ENCODE measurements around the gene ZCCHC14. TPM values are rescaled to one million over a fixed set of nuclear protein-coding genes. Genes with fewer than 3 reads are reported as not detected.

Gene ZCCHC14
- total and polyA plus RNA-seq, 10 of the 15 experiments (the other 5 are each of a cell fraction or from before 2014, with no cell fraction given): 0.02 to 0.26 (median 0.05) TPM; not detected in 3

DNA sequence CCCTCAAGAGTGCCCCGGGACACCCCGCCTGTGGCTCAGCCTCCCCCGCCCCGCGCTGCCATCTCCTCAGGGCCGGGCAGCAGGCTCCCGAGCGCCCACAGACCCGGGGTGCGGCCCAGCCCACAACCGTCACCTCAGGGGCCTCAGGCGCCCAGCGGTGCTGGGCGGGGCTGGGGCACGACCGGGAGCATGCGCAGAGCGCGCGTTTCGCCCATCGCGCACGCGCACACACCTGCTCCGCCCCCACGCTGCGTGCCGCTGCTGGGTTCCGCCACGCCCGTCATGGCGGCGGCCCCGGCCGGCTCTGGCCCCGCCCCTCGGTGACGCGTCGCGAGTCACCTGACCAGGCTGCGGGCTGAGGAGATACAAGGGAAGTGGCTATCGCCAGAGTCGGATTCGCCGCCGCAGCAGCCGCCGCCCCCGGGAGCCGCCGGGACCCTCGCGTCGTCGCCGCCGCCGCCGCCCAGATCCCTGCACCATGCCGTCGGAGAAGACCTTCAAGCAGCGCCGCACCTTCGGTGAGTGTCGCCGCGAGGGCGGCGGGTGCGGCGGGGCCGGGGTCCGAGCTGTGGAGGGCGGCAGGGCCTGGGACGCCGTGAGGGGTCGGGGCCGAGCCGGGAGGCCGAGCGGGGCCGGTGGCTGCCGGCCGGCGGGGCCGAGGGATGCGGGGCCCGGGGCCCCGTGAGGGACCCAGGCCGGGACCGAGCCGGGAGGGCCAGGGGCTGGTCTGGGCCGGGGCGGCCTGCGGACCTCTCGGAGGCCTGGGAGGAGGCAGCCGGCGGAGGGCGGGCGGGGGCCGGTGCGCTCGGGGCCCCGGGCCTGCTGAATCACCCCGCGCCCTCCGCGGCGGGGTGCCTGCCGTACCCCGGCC is 100.6 kb downstream of the ZCCHC14 start, which contains the start of gene MAP1LC3B:
Gene MAP1LC3B, plus strand, starts transcription at position 387 of the 871 bp plus-strand sequence. Its CDS starts 92 bp downstream, at position 479.
- ATAC-seq (peak; percentile 81), DNase-seq (ENCODE audit: low read depth, low spot score) (peak; percentile 90), FAIRE-seq (no peak)
- CTCF ChIA-PET: interaction anchor here (0.6 to 2.7 kb wide), 4 partner anchors 9 to 245 kb away, joined by 3 to 40 read pairs (median 4); partner anchors contain the start of genes C16orf95 and FBXO31
- H4K20me1 ChIP-seq (ENCODE audit: control insufficient read depth, insufficient read depth): peaks cover 9% of the 10 kb centered on the region; the same call in 1 of the 2 replicates
- H2AFZ ChIP-seq (ENCODE audit: control insufficient read depth, low read depth, low read length): peak within 1 kb of the TSS; percentile 61
- no peaks in the 10 kb centered on the region for H3K36me3 ChIP-seq (ENCODE audit: control insufficient read depth in 2 of 2, insufficient read depth in 2 of 2, low read length in 1 of 2)
- intact Hi-C loops (cut with micrococcal nuclease; ENCODE audit: unreplicated experiment): loop anchor here (5.0 kb wide), 1 partner anchor 375 kb away; the partner anchor contains the start of gene KLHDC4
- H3K9ac ChIP-seq (ENCODE audit: control insufficient read depth, insufficient read depth, low read length): peak within 1 kb of the TSS; percentile 85
- peak within 1 kb of the TSS; percentile 99 for H3K4me2 ChIP-seq (ENCODE audit: control insufficient read depth, insufficient read depth)
- in situ Hi-C loops (cut with MboI): loop anchor here (10.0 kb wide), 1 partner anchor 837 kb away; the partner anchor contains the start of gene MTHFSD
- WGBS (ENCODE audit: insufficient coverage, insufficient replicate concordance, low lambda C conversion rate, missing lambda C conversion rate): 2% methylated on average over 50 of the region's 113 CpGs
- peaks cover 3% of the 10 kb centered on the region for H3K79me2 ChIP-seq (ENCODE audit: control insufficient read depth, insufficient read depth, low read length)
- no TSS peak for BruUV-seq (replicated peaks)
- H3K27ac ChIP-seq (ENCODE audit: control insufficient read depth, insufficient read depth): peak within 1 kb of the TSS; percentile 82
- RAD21 ChIA-PET (ENCODE audit: unreplicated experiment): interaction anchor here (2.4 kb wide), 1 partner anchor 376 kb away, joined by 5 read pairs; no protein-coding TSS in a partner anchor
- H3K9me3 ChIP-seq (replicated peaks; ENCODE audit: control insufficient read depth, insufficient read depth, low read length): no peaks in the 10 kb centered on the region
- peak within 1 kb of the TSS; percentile 77 for H3K4me3 ChIP-seq
- POLR2A ChIA-PET: interaction anchor here (0.9 to 5.5 kb wide), 3 partner anchors 9 to 75 kb away, joined by 3 to 36 read pairs (median 3); partner anchors contain the start of genes C16orf95 and FBXO31
- SMC1A ChIA-PET (ENCODE audit: uncharacterized antibody, unreplicated experiment): interaction anchor here (0.5 to 2.3 kb wide), 3 partner anchors 10 to 16 kb away, joined by 3 to 8 read pairs (median 4); no protein-coding TSS in a partner anchor
- H3K27me3 ChIP-seq (replicated peaks in 1 of 2; ENCODE audit: control insufficient read depth in 2 of 2, insufficient read depth in 2 of 2, low read length in 1 of 2): no peaks in the 10 kb centered on the region
- peaks cover 16% of the 10 kb centered on the region for H3K4me1 ChIP-seq (ENCODE audit: control insufficient read depth, insufficient read depth, low read length)
- TF ChIP-seq USF1 (IDR thresholded peaks at IDR 0.05; ENCODE audit: borderline replicate concordance, extremely low read length, insufficient read depth, low read depth, low read length) (peak; percentile 95), PAX8 (IDR thresholded peaks at IDR 0.05) (no peak), CREB1 (IDR thresholded peaks at IDR 0.05; ENCODE audit: low read depth) (peak; percentile 97), NR2C1 (IDR thresholded peaks at IDR 0.05) (peak; percentile 94), ZNF207 (IDR thresholded peaks at IDR 0.05; ENCODE audit: borderline replicate concordance) (peak; percentile 94), EGR1 (IDR thresholded peaks at IDR 0.05; ENCODE audit: borderline replicate concordance in 1 of 2, low read depth in 2 of 2, low read length in 2 of 2) (peak; percentile 53 to 79), ZBTB4 (CRISPR knock-in tag; IDR thresholded peaks at IDR 0.05) (no peak), GATAD2B (conservative IDR thresholded peaks at IDR 0.05; ENCODE audit: low read depth) (peak; percentile 83), USF2 (IDR thresholded peaks at IDR 0.05; ENCODE audit: borderline replicate concordance, low read depth, low read length) (peak; percentile 81), POLR2A (IDR thresholded peaks at IDR 0.05; ENCODE audit: low read depth, low read length) (peak; percentile 89), POU2F2 (IDR thresholded peaks at IDR 0.05; ENCODE audit: borderline replicate concordance, low read depth, low read length) (no peak), MEF2A (IDR thresholded peaks at IDR 0.05; ENCODE audit: insufficient read depth, low read depth, low read length) (no peak)
- TF ChIP-seq, protein P1, sequence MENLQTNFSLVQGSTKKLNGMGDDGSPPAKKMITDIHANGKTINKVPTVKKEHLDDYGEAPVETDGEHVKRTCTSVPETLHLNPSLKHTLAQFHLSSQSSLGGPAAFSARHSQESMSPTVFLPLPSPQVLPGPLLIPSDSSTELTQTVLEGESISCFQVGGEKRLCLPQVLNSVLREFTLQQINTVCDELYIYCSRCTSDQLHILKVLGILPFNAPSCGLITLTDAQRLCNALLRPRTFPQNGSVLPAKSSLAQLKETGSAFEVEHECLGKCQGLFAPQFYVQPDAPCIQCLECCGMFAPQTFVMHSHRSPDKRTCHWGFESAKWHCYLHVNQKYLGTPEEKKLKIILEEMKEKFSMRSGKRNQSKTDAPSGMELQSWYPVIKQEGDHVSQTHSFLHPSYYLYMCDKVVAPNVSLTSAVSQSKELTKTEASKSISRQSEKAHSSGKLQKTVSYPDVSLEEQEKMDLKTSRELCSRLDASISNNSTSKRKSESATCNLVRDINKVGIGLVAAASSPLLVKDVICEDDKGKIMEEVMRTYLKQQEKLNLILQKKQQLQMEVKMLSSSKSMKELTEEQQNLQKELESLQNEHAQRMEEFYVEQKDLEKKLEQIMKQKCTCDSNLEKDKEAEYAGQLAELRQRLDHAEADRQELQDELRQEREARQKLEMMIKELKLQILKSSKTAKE (IDR thresholded peaks at IDR 0.05; ENCODE audit: low read depth, poor library complexity, severe bottlenecking): no peak
- TF ChIP-seq, protein P2, sequence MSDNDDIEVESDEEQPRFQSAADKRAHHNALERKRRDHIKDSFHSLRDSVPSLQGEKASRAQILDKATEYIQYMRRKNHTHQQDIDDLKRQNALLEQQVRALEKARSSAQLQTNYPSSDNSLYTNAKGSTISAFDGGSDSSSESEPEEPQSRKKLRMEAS (IDR thresholded peaks at IDR 0.05; ENCODE audit: low read depth, low read length): no peak
